Islet of Langerhans (tissue), 1 donor: ENCODE data around the gene SPACA9.

Experiments
- FAIRE-seq: peaks from one replicate; lab custom pipeline; 2011; peaks lifted over from hg19 to GRCh38; lab: Jason Lieb, UNC

The SPACA9 gene

GRCh38 chr9:132878695-132879456 lies at the start of gene SPACA9:
Gene SPACA9, plus strand, starts transcription at chr9:132878898. Its CDS starts 5,050 bp downstream, at chr9:132883948.
- no peak for FAIRE-seq

DNA sequence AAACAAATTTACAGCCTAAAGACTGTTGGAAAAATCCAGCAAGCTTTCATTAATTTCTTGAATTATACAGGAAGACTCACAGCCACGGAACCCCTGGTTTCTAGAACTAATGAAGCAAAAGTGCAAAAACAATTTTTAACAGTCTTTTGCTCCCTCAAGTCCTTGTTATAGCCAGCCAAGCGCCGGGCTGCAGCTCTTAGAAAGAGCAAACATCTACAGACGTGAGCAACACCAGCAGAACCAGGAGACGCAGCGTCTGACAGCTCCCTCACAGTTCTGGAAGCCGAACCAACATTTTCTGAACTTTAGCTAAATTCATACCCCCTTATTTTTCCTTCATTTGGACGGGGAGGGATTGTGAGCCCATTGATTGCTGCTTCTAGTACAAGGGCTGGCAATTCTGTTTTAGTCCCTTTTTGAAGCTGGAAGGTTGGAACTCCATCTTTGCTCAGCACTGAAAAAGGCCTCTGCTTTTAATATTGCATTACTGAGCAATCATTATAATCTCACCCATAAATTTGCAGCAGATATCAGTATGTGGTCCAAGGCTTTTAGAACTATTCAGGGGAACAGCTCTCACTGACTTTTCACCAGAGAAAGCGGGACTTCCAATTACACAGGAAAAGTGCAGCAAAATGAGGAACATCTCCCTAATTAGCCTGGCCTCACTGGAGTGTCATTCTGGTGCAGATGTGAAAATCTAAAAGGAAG lies 46.4 kb upstream of the SPACA9 start:
- no peak for FAIRE-seq

DNA sequence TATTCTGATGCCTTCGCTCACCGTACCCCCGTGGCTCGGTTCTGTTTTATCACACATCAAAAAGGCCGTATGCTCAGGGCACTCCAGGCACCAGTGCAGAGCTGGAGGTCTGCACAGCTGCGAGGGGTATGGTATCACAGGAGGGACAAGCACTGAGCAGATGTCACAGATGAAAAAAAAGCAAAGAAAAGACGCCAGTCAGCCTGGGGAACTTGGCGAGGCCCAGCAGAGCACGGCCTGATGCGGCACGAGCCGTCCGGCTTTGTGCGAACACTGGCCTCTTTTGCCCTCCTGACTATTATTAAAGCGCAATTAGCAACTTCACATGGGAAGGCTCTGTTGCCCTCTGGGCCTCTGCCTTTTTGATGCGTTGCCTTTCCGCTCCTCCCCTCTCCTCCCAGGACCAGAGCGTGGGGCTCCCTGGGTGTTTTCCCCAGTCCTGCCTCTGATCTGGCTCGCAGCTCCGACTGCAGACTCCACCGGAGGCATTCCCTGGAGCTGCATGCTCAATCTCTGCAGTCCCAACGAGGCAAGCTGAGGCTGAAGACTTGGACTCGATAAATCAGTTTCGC lies 45.1 kb upstream of the SPACA9 start:
- FAIRE-seq: no peak

DNA sequence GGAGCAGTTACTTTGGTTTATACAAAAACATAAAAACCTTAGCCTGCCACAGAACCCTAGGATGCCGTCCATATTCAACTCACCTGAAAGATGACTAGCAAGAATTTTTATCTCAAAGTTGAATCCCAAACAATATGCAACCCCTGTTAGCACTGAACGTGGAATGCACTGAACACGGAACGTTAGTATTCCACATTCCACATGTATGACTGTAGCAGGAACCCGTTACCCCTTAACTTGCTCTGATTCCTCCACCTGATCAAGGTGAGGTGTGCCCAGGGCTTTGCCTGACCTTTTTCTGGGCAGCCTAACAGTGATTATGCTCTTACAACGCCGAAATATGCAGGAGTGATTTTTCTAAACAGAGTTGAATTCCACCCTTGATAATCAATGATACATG lies 44.4 kb upstream of the SPACA9 start:
- FAIRE-seq: no peak

GRCh38 chr9:132837501-132838286 lies 41.0 kb upstream of the SPACA9 start:
- FAIRE-seq: no peak

- no peak for FAIRE-seq
These were observed 40.4 kb upstream of the SPACA9 start for GRCh38 chr9:132838291-132838690.

DNA sequence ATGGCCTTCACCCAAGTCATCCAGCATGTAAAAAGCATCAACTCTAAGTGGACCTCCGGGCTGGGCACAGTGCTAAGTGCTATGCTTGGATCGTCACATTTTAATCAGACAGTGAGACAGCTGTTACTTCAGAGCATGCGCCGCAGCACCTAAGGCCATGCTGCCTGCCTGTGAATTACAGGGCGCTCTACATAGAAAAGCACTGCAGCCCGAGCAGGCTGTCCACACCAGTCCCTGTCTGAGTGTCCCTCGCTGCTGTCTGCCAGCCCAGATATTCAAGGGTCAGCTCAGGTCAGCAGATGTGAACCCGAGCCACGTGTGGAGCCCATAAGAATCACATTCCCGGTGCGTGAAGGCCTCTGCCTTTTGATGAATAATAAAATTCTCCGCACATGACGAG lies 37.7 kb upstream of the SPACA9 start:
- FAIRE-seq: no peak

DNA sequence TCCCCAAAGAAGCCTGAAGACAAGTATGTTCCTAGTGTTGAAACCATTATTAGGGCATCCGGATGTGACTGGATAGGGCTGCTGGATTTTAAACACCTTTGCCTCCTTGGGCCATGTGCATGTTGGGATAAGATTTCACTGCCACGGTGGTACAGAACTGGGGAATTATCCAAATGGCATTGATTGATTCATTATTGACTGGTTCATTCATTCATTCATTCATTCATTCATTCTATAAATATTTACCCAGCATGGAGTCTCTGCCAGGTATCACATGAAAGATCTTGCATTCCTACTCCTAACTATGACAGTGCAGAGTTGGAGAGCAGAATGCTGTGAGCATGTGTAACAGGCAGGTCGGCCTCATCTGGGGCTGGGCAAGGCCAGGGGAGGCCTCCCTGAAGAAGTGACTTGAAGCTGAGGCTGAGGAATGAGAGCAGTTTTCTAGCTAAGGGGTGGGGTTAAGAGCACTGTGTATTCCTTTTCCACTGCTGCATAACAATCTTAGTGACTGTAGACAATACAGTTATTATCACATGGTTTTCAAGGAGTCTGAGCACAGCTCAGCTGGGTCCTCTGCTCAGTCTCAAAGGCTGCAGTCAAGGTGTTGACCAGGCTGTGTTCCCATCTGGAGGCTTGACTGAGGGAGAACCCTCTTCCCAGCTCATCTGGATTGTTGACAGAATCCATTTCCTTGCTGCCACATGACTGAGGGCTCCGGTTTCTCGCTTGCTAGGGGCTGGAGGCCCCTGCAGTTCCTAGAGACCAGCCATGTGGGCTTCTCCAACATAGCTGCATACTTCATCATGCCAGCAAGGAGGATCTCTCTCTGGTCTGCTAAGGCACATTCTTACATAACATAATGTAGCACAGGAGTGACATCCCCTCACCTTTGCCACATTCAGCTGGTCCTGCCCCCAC lies 36.3 kb upstream of the SPACA9 start:
- FAIRE-seq: no peak

- FAIRE-seq: no peak
These were observed 32.4 kb upstream of the SPACA9 start for GRCh38 chr9:132846109-132846917.

- no peak for FAIRE-seq
These were observed 31.7 kb upstream of the SPACA9 start for GRCh38 chr9:132846918-132847515.

DNA sequence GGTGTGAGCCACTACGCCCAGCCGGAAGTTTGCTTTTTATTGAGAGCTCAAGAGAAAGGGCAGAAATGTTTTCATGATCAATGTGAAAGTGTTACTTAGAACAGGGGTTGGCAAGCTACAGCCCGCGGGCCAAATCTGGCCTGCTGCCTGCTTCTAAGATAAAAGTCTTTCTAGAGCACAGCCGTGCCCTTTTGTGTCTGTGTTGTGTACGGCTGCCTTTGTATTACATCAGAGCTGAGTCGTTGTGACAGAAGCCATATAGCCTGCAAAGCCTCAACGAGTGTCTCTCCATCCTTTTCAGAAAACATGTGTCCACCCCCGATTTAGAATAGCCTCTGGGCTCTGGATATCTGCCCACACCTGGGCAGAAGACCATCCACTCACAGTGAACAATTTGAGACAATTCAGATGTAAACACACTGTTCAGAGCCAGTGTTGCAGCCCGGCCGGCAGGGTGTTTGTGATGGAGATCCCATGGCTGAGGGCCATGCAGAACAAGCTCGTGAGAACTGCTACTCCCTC lies 29.5 kb upstream of the SPACA9 start:
- no peak for FAIRE-seq

GRCh38 chr9:132853482-132853881 lies 25.2 kb upstream of the SPACA9 start:
- FAIRE-seq: no peak

DNA sequence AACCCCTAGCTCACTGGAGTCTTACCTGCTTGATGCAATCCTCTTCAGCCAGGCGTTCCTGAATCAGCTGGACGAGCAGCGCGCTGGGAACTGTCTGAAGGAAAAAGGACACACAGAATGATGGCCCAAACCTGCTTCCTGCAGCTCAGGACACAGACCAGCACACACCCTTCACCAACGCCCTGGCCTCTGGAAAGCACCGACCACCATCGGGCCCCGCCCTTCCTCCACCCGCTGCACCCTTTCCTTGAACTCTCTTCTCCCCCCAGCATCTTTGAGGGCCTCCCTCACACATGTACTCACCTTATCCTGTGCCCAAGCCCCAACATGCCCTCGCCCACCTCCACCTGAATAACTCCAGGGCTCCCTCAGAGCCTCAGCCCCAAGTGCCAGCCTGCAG lies 23.9 kb upstream of the SPACA9 start:
- FAIRE-seq: no peak

DNA sequence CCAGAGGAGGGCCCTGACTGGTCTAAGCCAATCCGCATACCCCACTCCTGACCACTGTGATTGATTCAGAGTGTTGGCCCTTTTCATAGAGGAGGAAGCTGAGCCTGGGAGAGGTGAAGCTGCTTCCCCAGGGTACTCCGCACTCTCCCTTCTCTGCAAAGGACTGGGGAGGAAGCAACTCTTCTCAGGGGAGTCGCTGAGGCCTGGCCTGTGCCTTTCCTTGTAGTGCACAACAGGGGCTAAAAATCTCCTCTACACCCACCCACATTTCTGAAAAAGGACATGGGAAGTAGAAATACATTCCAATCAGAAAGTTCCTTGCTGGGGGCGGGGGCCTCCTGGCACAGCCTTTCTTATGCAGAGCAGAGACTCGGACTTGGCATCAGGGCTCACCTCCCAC lies 22.8 kb upstream of the SPACA9 start:
- FAIRE-seq: no peak

DNA sequence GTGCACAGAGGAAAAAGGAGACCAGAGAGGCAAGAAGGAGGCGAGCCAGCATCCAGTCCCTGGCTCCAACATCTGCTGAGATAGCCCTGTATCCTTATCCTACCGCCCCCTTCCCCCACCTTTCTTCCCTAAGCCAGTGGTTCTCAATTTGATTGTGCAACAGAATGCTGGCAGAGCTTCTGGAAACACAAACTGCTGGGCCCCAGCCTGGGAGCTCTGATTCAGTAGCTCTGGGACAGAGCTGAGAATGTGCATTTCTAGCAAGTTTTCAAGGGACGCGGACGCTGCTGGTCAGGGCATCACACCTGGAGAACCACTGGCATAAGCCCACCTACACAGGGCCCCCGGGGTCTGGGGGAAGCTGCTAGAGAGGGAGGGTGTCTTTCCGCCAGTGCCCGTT lies 21.7 kb upstream of the SPACA9 start:
- FAIRE-seq: no peak

DNA sequence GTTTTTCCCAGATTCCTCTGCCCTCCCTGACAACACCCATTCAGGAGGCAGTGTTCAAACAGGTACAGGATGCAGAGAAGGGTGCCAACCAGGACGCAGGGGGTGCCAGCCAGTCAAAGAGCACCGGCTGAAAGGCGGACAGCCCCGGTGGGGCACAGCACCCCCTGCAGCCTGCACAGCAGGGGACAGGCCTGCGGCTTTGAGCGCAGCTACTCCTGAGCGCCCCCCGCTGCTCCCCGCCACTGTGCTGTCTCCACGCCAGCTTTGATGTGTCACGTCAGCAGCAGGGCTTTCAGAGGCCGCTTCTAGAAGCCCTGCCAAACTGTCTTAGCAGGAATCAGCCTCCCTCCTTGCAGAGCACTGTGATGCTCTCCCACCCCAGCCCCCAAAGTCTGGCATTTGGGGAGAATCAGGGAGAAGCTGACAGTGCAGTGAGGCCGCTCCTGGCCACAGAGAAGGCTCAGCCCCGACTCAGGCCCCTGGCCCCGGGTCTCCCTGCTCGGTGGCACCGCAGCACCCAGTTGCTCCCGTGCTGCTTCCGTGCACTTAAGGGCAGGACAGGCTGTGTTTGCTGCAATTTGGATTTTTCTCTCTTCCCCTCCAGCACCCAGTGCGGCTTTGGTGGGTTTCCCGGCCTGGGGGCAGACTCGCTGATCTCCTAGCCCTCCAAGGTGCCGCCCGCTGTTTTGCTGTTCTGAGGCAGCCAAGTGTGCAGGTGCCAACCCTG lies 20.9 kb upstream of the SPACA9 start:
- FAIRE-seq: no peak

- FAIRE-seq: no peak
These were observed 19.9 kb upstream of the SPACA9 start for GRCh38 chr9:132858751-132859150.

- FAIRE-seq: no peak
These were observed 17.0 kb upstream of the SPACA9 start for GRCh38 chr9:132861666-132862065.

GRCh38 chr9:132862533-132862932 lies 16.2 kb upstream of the SPACA9 start:
- FAIRE-seq: no peak
